ENCODE results near the gene UVRAG.

UVRAG gene

DNA sequence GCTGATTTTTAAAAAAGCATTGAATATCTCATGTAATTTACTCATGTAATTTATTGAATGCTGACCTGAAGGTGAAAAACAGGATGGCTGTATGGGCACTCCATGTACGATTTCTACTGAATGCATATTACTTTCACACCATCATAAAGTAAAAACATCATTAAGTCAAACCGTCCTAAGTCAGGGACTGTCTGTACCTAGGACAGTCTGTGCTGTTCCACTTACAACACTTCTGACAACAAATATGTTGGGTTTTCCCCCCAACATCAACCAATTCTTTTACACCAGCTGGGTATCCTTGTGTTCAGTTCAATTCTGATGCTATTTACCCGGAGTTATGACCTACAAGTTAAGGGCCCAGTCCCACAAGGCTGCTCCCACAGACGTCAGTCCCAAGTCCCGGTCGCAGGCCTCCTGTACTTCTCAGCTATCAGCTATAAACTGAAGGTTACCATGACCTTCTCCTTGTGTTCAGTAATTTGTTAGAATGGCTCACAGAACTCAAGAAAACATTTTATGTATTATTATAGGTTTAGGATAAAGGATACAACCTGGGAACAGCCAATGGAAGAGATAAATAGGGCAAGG, 17.0 kb downstream of the UVRAG start:
- H3K4me3 ChIP-seq (ENCODE audit: insufficient read length, low read depth), result no peak overlapping the region
- no peak for DNase-seq (ENCODE audit: low read depth, low spot score)
- H3K9me3 ChIP-seq (ENCODE audit: insufficient read depth, low read length), result peaks cover 5% of the 10 kb centered on the region; the same call in 1 of the 2 replicates
- H3K4me1 ChIP-seq (ENCODE audit: insufficient read depth, insufficient read length), result no peaks in the 10 kb centered on the region
- no peaks in the 10 kb centered on the region for H3K36me3 ChIP-seq (ENCODE audit: insufficient read depth, insufficient read length, low read length)
- no peak for TF ChIP-seq YY1 (IDR thresholded peaks at IDR 0.05; ENCODE audit: insufficient read depth, insufficient read length)
- TF ChIP-seq ZNF274 (IDR thresholded peaks at IDR 0.05; ENCODE audit: low read depth, low read length), result no peak
- TF ChIP-seq SUZ12 (IDR thresholded peaks at IDR 0.05; ENCODE audit: extremely low read depth, insufficient read depth, insufficient read length), result no peak
- no peaks in the 10 kb centered on the region for H3K27me3 ChIP-seq (ENCODE audit: insufficient read depth, insufficient read length)
- H3K9ac ChIP-seq (ENCODE audit: insufficient read length, low read depth), result no peak overlapping the region

GRCh38 chr11:75834728-75835127, 19.7 kb downstream of the UVRAG start:
- no peak overlapping the region for H3K4me3 ChIP-seq (ENCODE audit: insufficient read length, low read depth)
- DNase-seq (ENCODE audit: low read depth, low spot score), result no peak
- no peak overlapping the region for H3K9ac ChIP-seq (ENCODE audit: insufficient read length, low read depth)
- TF ChIP-seq SUZ12 (IDR thresholded peaks at IDR 0.05; ENCODE audit: extremely low read depth, insufficient read depth, insufficient read length), result no peak
- TF ChIP-seq YY1 (IDR thresholded peaks at IDR 0.05; ENCODE audit: insufficient read depth, insufficient read length), result no peak
- no peak for TF ChIP-seq ZNF274 (IDR thresholded peaks at IDR 0.05; ENCODE audit: low read depth, low read length)
- H3K36me3 ChIP-seq (ENCODE audit: insufficient read depth, insufficient read length, low read length), result no peaks in the 10 kb centered on the region
- no peaks in the 10 kb centered on the region for H3K27me3 ChIP-seq (ENCODE audit: insufficient read depth, insufficient read length)
- no peaks in the 10 kb centered on the region for H3K4me1 ChIP-seq (ENCODE audit: insufficient read depth, insufficient read length)
- peaks cover 5% of the 10 kb centered on the region; the same call in 1 of the 2 replicates for H3K9me3 ChIP-seq (ENCODE audit: insufficient read depth, low read length)

- H3K9ac ChIP-seq (ENCODE audit: insufficient read length, low read depth), result no peak overlapping the region
- TF ChIP-seq SUZ12 (IDR thresholded peaks at IDR 0.05; ENCODE audit: extremely low read depth, insufficient read depth, insufficient read length), result no peak
- no peak for TF ChIP-seq ZNF274 (IDR thresholded peaks at IDR 0.05; ENCODE audit: low read depth, low read length)
- no peak for TF ChIP-seq YY1 (IDR thresholded peaks at IDR 0.05; ENCODE audit: insufficient read depth, insufficient read length)
- H3K9me3 ChIP-seq (ENCODE audit: insufficient read depth, low read length), result peaks cover 5% of the 10 kb centered on the region; the same call in 1 of the 2 replicates
- H3K4me3 ChIP-seq (ENCODE audit: insufficient read length, low read depth), result no peak overlapping the region
- H3K36me3 ChIP-seq (ENCODE audit: insufficient read depth, insufficient read length, low read length), result no peaks in the 10 kb centered on the region
- no peaks in the 10 kb centered on the region for H3K4me1 ChIP-seq (ENCODE audit: insufficient read depth, insufficient read length)
- no peak for DNase-seq (ENCODE audit: low read depth, low spot score)
- H3K27me3 ChIP-seq (ENCODE audit: insufficient read depth, insufficient read length), result no peaks in the 10 kb centered on the region
Observed at GRCh38 chr11:75836417-75836816, 21.4 kb downstream of the UVRAG start.

- Histone ChIP-seq H3K9me3 (ENCODE audit: insufficient read depth, low read length) (no peaks in the 10 kb centered on the region), H3K36me3 (ENCODE audit: insufficient read depth, insufficient read length, low read length) (peaks cover 2% of the 10 kb centered on the region), H3K27me3 (ENCODE audit: insufficient read depth, insufficient read length) (no peaks in the 10 kb centered on the region), H3K4me3 (ENCODE audit: insufficient read length, low read depth) (no peak overlapping the region), H3K4me1 (ENCODE audit: insufficient read depth, insufficient read length) (no peaks in the 10 kb centered on the region), H3K9ac (ENCODE audit: insufficient read length, low read depth) (no peak overlapping the region)
- no peak for DNase-seq (ENCODE audit: low read depth, low spot score)
- no peak for TF ChIP-seq ZNF274 (IDR thresholded peaks at IDR 0.05; ENCODE audit: low read depth, low read length)
- TF ChIP-seq YY1 (IDR thresholded peaks at IDR 0.05; ENCODE audit: insufficient read depth, insufficient read length), result no peak
- no peak for TF ChIP-seq SUZ12 (IDR thresholded peaks at IDR 0.05; ENCODE audit: extremely low read depth, insufficient read depth, insufficient read length)
Observed at GRCh38 chr11:75839851-75840250, 24.8 kb downstream of the UVRAG start.

- no peak for DNase-seq (ENCODE audit: low read depth, low spot score)
- Histone ChIP-seq H3K27me3 (ENCODE audit: insufficient read depth, insufficient read length) (no peaks in the 10 kb centered on the region), H3K36me3 (ENCODE audit: insufficient read depth, insufficient read length, low read length) (peaks cover 2% of the 10 kb centered on the region), H3K4me3 (ENCODE audit: insufficient read length, low read depth) (no peak overlapping the region), H3K4me1 (ENCODE audit: insufficient read depth, insufficient read length) (no peaks in the 10 kb centered on the region), H3K9ac (ENCODE audit: insufficient read length, low read depth) (no peak overlapping the region), H3K9me3 (ENCODE audit: insufficient read depth, low read length) (no peaks in the 10 kb centered on the region)
- TF ChIP-seq SUZ12 (IDR thresholded peaks at IDR 0.05; ENCODE audit: extremely low read depth, insufficient read depth, insufficient read length), result no peak
- TF ChIP-seq ZNF274 (IDR thresholded peaks at IDR 0.05; ENCODE audit: low read depth, low read length), result no peak
Observed at GRCh38 chr11:75840522-75840921, 25.5 kb downstream of the UVRAG start.

GRCh38 chr11:75841739-75842138, 26.7 kb downstream of the UVRAG start:
- Histone ChIP-seq H3K9me3 (ENCODE audit: insufficient read depth, low read length) (no peaks in the 10 kb centered on the region), H3K27me3 (ENCODE audit: insufficient read depth, insufficient read length) (no peaks in the 10 kb centered on the region), H3K4me1 (ENCODE audit: insufficient read depth, insufficient read length) (no peaks in the 10 kb centered on the region), H3K36me3 (ENCODE audit: insufficient read depth, insufficient read length, low read length) (peaks cover 2% of the 10 kb centered on the region), H3K9ac (ENCODE audit: insufficient read length, low read depth) (no peak overlapping the region), H3K4me3 (ENCODE audit: insufficient read length, low read depth) (no peak overlapping the region)
- TF ChIP-seq SUZ12 (IDR thresholded peaks at IDR 0.05; ENCODE audit: extremely low read depth, insufficient read depth, insufficient read length) (no peak), ZNF274 (IDR thresholded peaks at IDR 0.05; ENCODE audit: low read depth, low read length) (no peak), YY1 (IDR thresholded peaks at IDR 0.05; ENCODE audit: insufficient read depth, insufficient read length) (no peak)
- DNase-seq (ENCODE audit: low read depth, low spot score), result no peak

GRCh38 chr11:75845324-75845723, 30.3 kb downstream of the UVRAG start:
- peaks cover 2% of the 10 kb centered on the region for H3K36me3 ChIP-seq (ENCODE audit: insufficient read depth, insufficient read length, low read length)
- no peaks in the 10 kb centered on the region for H3K9me3 ChIP-seq (ENCODE audit: insufficient read depth, low read length)
- TF ChIP-seq ZNF274 (IDR thresholded peaks at IDR 0.05; ENCODE audit: low read depth, low read length) (no peak), YY1 (IDR thresholded peaks at IDR 0.05; ENCODE audit: insufficient read depth, insufficient read length) (no peak), SUZ12 (IDR thresholded peaks at IDR 0.05; ENCODE audit: extremely low read depth, insufficient read depth, insufficient read length) (no peak)
- H3K9ac ChIP-seq (ENCODE audit: insufficient read length, low read depth), result no peak overlapping the region
- DNase-seq (ENCODE audit: low read depth, low spot score), result no peak
- H3K27me3 ChIP-seq (ENCODE audit: insufficient read depth, insufficient read length), result no peaks in the 10 kb centered on the region
- no peaks in the 10 kb centered on the region for H3K4me1 ChIP-seq (ENCODE audit: insufficient read depth, insufficient read length)
- H3K4me3 ChIP-seq (ENCODE audit: insufficient read length, low read depth), result no peak overlapping the region
